K562 (cell line): ENCODE results near the gene GPX2. TPM values are rescaled to one million over a fixed set of nuclear protein-coding genes. Genes with fewer than 3 reads are reported as not detected.

ENCODE experiments used
- ATAC-seq: fragments of 200-7000 bp; cut with Tn5 transposase; 3 replicates; pipeline ENCODE4 v1.9.1; 2020; ENCODE audit warnings: moderate library complexity
- BruUV-seq: library from RNA; stranded (reverse); fragments of 400-500 nt; replicated peaks from 2 replicates; lab custom pipeline; 2021; lab: Mats Ljungman, UMichigan
- CTCF ChIA-PET: fragments of 300-600 bp; formaldehyde crosslinking; extraction: SDS; loops from one replicate; lab custom pipeline; 2021; ENCODE audit warnings: low intra/inter-chr PET ratio; lab: Yijun Ruan, JAX
- POLR2A ChIA-PET: fragments of 300-600, 350-650 bp; sonication (Branson Sonifier 250); formaldehyde crosslinking; extraction: SDS; loops from one replicate; lab custom pipeline; 2021; ENCODE audit warnings: antibody characterized with exemption, inconsistent platforms; lab: Yijun Ruan, JAX
- DNase-seq, 4 experiments: peaks; one replicate each; pipeline versions ENCODE4 v3.0.0 to v3.0.0-alpha.2; 2011 to 2018; ENCODE audit warnings: low spot score in 3 of 4, mixed read lengths in 3 of 4; ENCODE audit errors: extremely low read depth in 1 of 4
- FAIRE-seq: peaks from 2 replicates; lab custom pipeline; 2011; peaks lifted over from hg19 to GRCh38; lab: Jason Lieb, UNC
- H2AFZ ChIP-seq: 2 replicates; pipeline ENCODE4 v1.6.0; 2011; ENCODE audit warnings: low read depth, low read length, control low read depth, inconsistent platforms
- H3K27ac ChIP-seq: fragments of 200-600 bp; 3 replicates; pipeline ENCODE4 v1.8.0; 2011; ENCODE audit warnings: low read depth, mild to moderate bottlenecking, control low read depth, inconsistent platforms, low read length, moderate library complexity, mixed read lengths; ENCODE audit errors: extremely low read depth
- H3K27me3 ChIP-seq, 2 experiments: fragments of 300-600 bp in 1 of 2; 2 replicates in 1 of 2; 3 replicates in 1 of 2; pipeline versions ENCODE4 v1.6.0 to v1.8.0; 2011; ENCODE audit warnings: inconsistent platforms in 2 of 2, low read length in 2 of 2, mild to moderate bottlenecking in 1 of 2, mixed read lengths in 1 of 2, moderate library complexity in 1 of 2; ENCODE audit not compliant: control insufficient read depth in 2 of 2, insufficient read depth in 2 of 2
- H3K36me3 ChIP-seq: fragments of 300-600 bp; 3 replicates; pipeline ENCODE4 v1.8.0; 2011; ENCODE audit warnings: mild to moderate bottlenecking, low read length, inconsistent platforms; ENCODE audit not compliant: control insufficient read depth, insufficient read depth
- H3K4me1 ChIP-seq, 2 experiments: fragments of 200-600 bp in 1 of 2; replicated peaks in 1 of 2; 2 replicates in 1 of 2; 3 replicates in 1 of 2; pipeline versions ENCODE4 v1.5.1 to v1.8.0; 2011; ENCODE audit warnings: inconsistent platforms in 2 of 2, low read length in 2 of 2, mild to moderate bottlenecking in 1 of 2, mixed read lengths in 1 of 2, moderate library complexity in 1 of 2; ENCODE audit not compliant: control insufficient read depth in 2 of 2, insufficient read depth in 2 of 2
- H3K4me2 ChIP-seq: 2 replicates; pipeline ENCODE4 v1.6.1; 2011; ENCODE audit warnings: low read length, control low read depth, inconsistent platforms, mixed read lengths; ENCODE audit not compliant: insufficient read depth
- H3K4me3 ChIP-seq: fragments of 200-600 bp; sonication (generic), shearing (Covaris generic); 2 replicates; pipeline ENCODE4 v1.5.1; 2016; ENCODE audit warnings: control low read depth, inconsistent platforms
- H3K79me2 ChIP-seq: fragments of 200-600 bp; 3 replicates; pipeline ENCODE4 v1.8.0; 2011; ENCODE audit warnings: low read length, inconsistent platforms; ENCODE audit not compliant: control insufficient read depth, insufficient read depth
- H3K9ac ChIP-seq, 2 experiments: 2 replicates each; pipeline versions ENCODE4 v1.6.0 to v1.6.1; 2011; ENCODE audit warnings: low read depth in 2 of 2, low read length in 2 of 2, control low read depth in 1 of 2, inconsistent platforms in 1 of 2, mild to moderate bottlenecking in 1 of 2, mixed read lengths in 1 of 2; ENCODE audit not compliant: insufficient read depth in 1 of 2
- H3K9me1 ChIP-seq: one replicate; pipeline ENCODE4 v1.6.0; 2011; ENCODE audit warnings: inconsistent platforms, mild to moderate bottlenecking, low read length, moderate library complexity; ENCODE audit not compliant: control insufficient read depth, insufficient read depth
- H3K9me3 ChIP-seq: replicated peaks from 2 replicates; pipeline ENCODE4 v1.5.1; 2011; ENCODE audit warnings: low read depth, low read length, inconsistent platforms; ENCODE audit not compliant: control insufficient read depth, insufficient read depth
- H4K20me1 ChIP-seq: replicated peaks from 2 replicates; pipeline ENCODE4 v1.6.1; 2011; ENCODE audit warnings: low read length, inconsistent platforms, mixed read lengths; ENCODE audit not compliant: control insufficient read depth, insufficient read depth
- AFF4 ChIP-seq: sonication (generic); formaldehyde crosslinking; IDR thresholded peaks from 2 replicates; pipeline ENCODE4 v1.8.0; 2023; ENCODE audit warnings: mild to moderate bottlenecking, missing genetic modification reagents
- ETS2 ChIP-seq: IDR thresholded peaks from 2 replicates; pipeline ENCODE4 v1.6.1; 2016; ENCODE audit warnings: borderline replicate concordance, missing genetic modification characterization, mild to moderate bottlenecking, moderate library complexity, missing compliant biosample characterization; ENCODE audit not compliant: poor library complexity, severe bottlenecking
- HLTF ChIP-seq: fragments of 450-650 bp; IDR thresholded peaks from 2 replicates; pipeline ENCODE4 v1.6.1; 2016
- ILK ChIP-seq: fragments of 450-650 bp; IDR thresholded peaks from 2 replicates; pipeline ENCODE4 v1.6.1; 2016; ENCODE audit warnings: missing genetic modification characterization, low read depth, mild to moderate bottlenecking, missing compliant biosample characterization, moderate library complexity, borderline replicate concordance
- MAFF ChIP-seq: IDR thresholded peaks from 2 replicates; pipeline ENCODE4 v1.6.1; 2012; ENCODE audit warnings: low read length, improper control_type of control experiment
- NBN ChIP-seq: fragments of 450-650 bp; IDR thresholded peaks from 2 replicates; pipeline ENCODE4 v1.6.1; 2016; ENCODE audit warnings: low read depth, mild to moderate bottlenecking
- POLR2AphosphoS2 ChIP-seq: IDR thresholded peaks from 2 replicates; pipeline ENCODE4 v1.6.1; 2012; ENCODE audit warnings: low read length, improper control_type of control experiment
- TFAM ChIP-seq: fragments of 250-450 bp; sonication (Bioruptor Pico); conservative IDR thresholded peaks from 2 replicates; pipeline ENCODE4 v1.5.0; 2021; ENCODE audit warnings: mild to moderate bottlenecking, moderate library complexity
- XRCC5 ChIP-seq: fragments of 200-400 bp; formaldehyde crosslinking; IDR thresholded peaks from 2 replicates; pipeline ENCODE4 v1.6.1; 2017; ENCODE audit warnings: low read depth, mild to moderate bottlenecking, low read length
- ZC3H8 ChIP-seq: fragments of 450-650 bp; IDR thresholded peaks from 2 replicates; pipeline ENCODE4 v1.6.1; 2017
- ZFP1 ChIP-seq: fragments of 450-650 bp; formaldehyde crosslinking; IDR thresholded peaks from 2 replicates; pipeline ENCODE4 v1.4.0; 2020; ENCODE audit warnings: mild to moderate bottlenecking, mixed read lengths
- ZNF445 ChIP-seq: fragments of 250-450 bp; sonication (Bioruptor Pico); IDR thresholded peaks from 2 replicates; pipeline ENCODE4 v1.4.0; 2020; ENCODE audit warnings: low read depth, mild to moderate bottlenecking, moderate library complexity
- WGBS: fragments of 100-300 bp; shearing (Covaris generic); methylation state at CpG from one replicate; pipeline ENCODE4 v1.1.6; 2016; ENCODE audit warnings: low coverage, mixed read lengths; ENCODE audit not compliant: insufficient coverage; ENCODE audit errors: missing lambda C conversion rate; 5-methylcytosine and 5-hydroxymethylcytosine counted together
- in situ Hi-C: fragments of 300-500 bp; cut with MboI; formaldehyde crosslinking; loops from 4 replicates; pipeline ENCODE4 v1.15.0; 2018; ENCODE audit warnings: inconsistent platforms, mixed read lengths
- intact Hi-C: fragments of 100-400 bp; cut with micrococcal nuclease; formaldehyde crosslinking; loops from 2 replicates; pipeline ENCODE4 v1.14.2; 2022
- polyA plus RNA-seq, 8 experiments: library from polyadenylated mRNA; depleted of rRNA in 4 of 8; stranded (reverse) in 5 of 8; unstranded in 3 of 8; fragments of >200 nt; fragmentation: Nextera tagmentation in 2 of 8; fragmentation: Illumina TruSeq in 1 of 8; extraction: Ambion mirVana in 2 of 8; extraction: Trizol in 1 of 8; gene quantifications; 2 replicates each; pipeline versions ENCODE4 v1.2.1 to v1.2.3, GENCODE V29; 2011 to 2014; ENCODE audit warnings: inconsistent platforms in 1 of 8, missing spikeins in 1 of 8
- total RNA-seq, 7 experiments: library from RNA; depleted of rRNA in 6 of 7; stranded (reverse); fragments of >200 nt in 6 of 7; fragmentation: Illumina TruSeq in 2 of 7; extraction: Trizol in 2 of 7; gene quantifications; 2 replicates each; pipeline versions ENCODE4 v1.2.1 to v1.2.3, GENCODE V29; 2011 to 2021; ENCODE audit warnings: low replicate concordance in 1 of 7

Gene GPX2
- total and polyA plus RNA-seq, 9 of the 15 experiments (the other 6 are each of a cell fraction or from before 2014, with no cell fraction given), result 0.24 TPM; not detected in 8

- FAIRE-seq (no peak), ATAC-seq (no peak), DNase-seq (no peak)
- H3K4me1 ChIP-seq, result peaks cover 0 to 13% of the 10 kb centered on the region in 2 experiments; a peak in 2 of 5 replicates
- no peak overlapping the region for H3K4me3 ChIP-seq
- H4K20me1 ChIP-seq, result no peaks in the 10 kb centered on the region
- peaks cover 4 to 37% of the 10 kb centered on the region in 2 experiments; a peak in 3 of 5 replicates for H3K27me3 ChIP-seq
- in situ Hi-C loops, result no loop called here
- H3K79me2 ChIP-seq, result no peaks in the 10 kb centered on the region
- BruUV-seq, result no TSS peak
- WGBS, result 30% methylated on average over 6 of the region's 8 CpGs
- no peak overlapping the region for H3K9ac ChIP-seq
- ChIA-PET CTCF (no interaction called here), POLR2A (no interaction called here)
- no peak for TF ChIP-seq ILK
- TF ChIP-seq ETS2 (tag), result no peak
- no peak for TF ChIP-seq AFF4 (CRISPR knock-in tag)
- TF ChIP-seq TFAM, result no peak
- TF ChIP-seq ZFP1 (CRISPR knock-in tag), result no peak
- TF ChIP-seq NBN, result no peak
- no peak for TF ChIP-seq POLR2AphosphoS2
- TF ChIP-seq MAFF, result no peak
- no peak for TF ChIP-seq ZC3H8
- no peak for TF ChIP-seq HLTF
- TF ChIP-seq XRCC5, result no peak
- TF ChIP-seq ZNF445 (CRISPR knock-in tag), result no peak
- no peak overlapping the region for H3K4me2 ChIP-seq
- H3K9me1 ChIP-seq, result no peaks in the 10 kb centered on the region
- intact Hi-C loops, result no loop called here
- H3K27ac ChIP-seq, result no peak overlapping the region
- no peak overlapping the region for H2AFZ ChIP-seq
- H3K36me3 ChIP-seq, result no peaks in the 10 kb centered on the region
- no peaks in the 10 kb centered on the region for H3K9me3 ChIP-seq
Observed at GRCh38 chr14:64973026-64973442, 30.5 kb upstream of the GPX2 start.
